GM12865 (cell line): ENCODE results near the gene SMPD1.
A peak's percentile ranks its signal among the peaks of the same experiment; 100 is the strongest.
"Not testable (repeated sequence)": the region's sequence is repeated elsewhere in the genome, so short reads cannot be mapped to it uniquely, and the experiment has no call there.

ENCODE experiments used
- DNase-seq: peaks from one replicate; pipeline ENCODE4 v3.0.0; 2010; ENCODE audit warnings: low read depth
- H3K4me3 ChIP-seq: 2 replicates; pipeline ENCODE4 v1.5.1; 2011; ENCODE audit warnings: mild to moderate bottlenecking, low read depth, low read length, control low read depth
- CTCF ChIP-seq: IDR thresholded peaks from 2 replicates; pipeline ENCODE4 v1.5.1; 2011; ENCODE audit warnings: low read length, control low read depth, low read depth, inconsistent platforms; ENCODE audit not compliant: insufficient read depth; ENCODE audit errors: missing control alignments

The SMPD1 gene

DNA sequence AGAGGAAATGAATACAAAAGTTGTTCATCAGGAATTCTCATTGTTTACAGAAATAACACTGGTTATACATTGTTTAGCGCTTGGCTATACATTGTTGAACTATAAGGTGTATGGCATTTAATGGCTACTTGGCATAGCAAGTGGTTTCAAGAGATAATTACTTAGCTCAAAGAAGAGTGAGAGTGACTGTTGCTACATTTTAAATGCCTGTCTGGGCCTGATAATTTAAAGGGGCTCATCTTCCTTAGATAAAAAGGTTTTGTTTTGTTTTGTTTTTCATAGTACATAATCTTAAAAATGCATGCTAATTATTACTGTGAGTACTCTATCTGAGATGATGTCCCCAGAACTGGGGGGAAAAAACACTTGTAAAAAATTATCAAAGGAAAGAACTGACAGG lies 1.5 kb upstream of the SMPD1 start:
- TF ChIP-seq CTCF = no peak
- DNase-seq = no peak
- no peak overlapping the region for H3K4me3 ChIP-seq

GRCh38 chr11:6390718-6391469 lies 620 bp downstream of the SMPD1 start:
- DNase-seq = no peak
- TF ChIP-seq CTCF = no peak
- peak overlapping the region; percentile 98 for H3K4me3 ChIP-seq

GRCh38 chr11:6391537-6392134 lies 1.4 kb downstream of the SMPD1 start:
- no peak for DNase-seq
- H3K4me3 ChIP-seq = no peak overlapping the region
- no peak for TF ChIP-seq CTCF

GRCh38 chr11:6392251-6392650 lies 2.0 kb downstream of the SMPD1 start:
- not testable (repeated sequence) for H3K4me3 ChIP-seq, DNase-seq

GRCh38 chr11:6393989-6394670 lies 3.9 kb downstream of the SMPD1 start:
- no peak overlapping the region for H3K4me3 ChIP-seq
- no peak for DNase-seq
- TF ChIP-seq CTCF = no peak

- DNase-seq = no peak
- H3K4me3 ChIP-seq = no peak overlapping the region
- no peak for TF ChIP-seq CTCF
Measured at GRCh38 chr11:6395470-6396060, 5.3 kb downstream of the SMPD1 start.

DNA sequence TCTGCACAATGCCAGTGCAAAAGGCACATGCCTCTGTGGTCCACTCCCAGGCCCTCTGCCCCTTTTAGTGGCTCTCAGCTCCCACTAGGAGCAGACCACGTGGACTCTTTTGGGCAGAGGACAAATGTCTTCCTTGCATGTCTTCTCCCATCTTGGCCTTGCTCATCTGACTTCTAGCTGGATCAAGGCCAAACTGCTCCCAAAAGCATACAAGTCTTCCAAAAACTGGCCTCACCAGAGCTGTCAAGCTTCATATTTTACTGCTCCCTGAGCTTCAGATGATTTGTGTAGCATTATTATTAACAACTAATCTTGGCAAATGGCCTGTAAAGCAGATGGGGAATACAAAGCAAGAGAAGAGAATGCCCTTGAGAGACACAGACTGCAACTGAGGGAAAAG lies 6.9 kb downstream of the SMPD1 start:
- TF ChIP-seq CTCF = no peak
- no peak overlapping the region for H3K4me3 ChIP-seq
- DNase-seq = no peak
